Endothelial cell of umbilical vein (primary cell): Measurements from ENCODE around the gene AJUBA. TPM values are rescaled to one million over a fixed set of nuclear protein-coding genes. Genes with fewer than 3 reads are reported as not detected.
A peak's percentile ranks its signal among the peaks of the same experiment; 100 is the strongest.

Experiments
- BruUV-seq: library from RNA; stranded (reverse); fragments of 400-500 nt; replicated peaks from 2 replicates; lab custom pipeline; 2021; lab: Mats Ljungman, UMichigan
- CTCF ChIA-PET: fragments of 300-600, 350-600 bp; sonication (Branson Sonifier 250); formaldehyde crosslinking; loops from one replicate; lab custom pipeline; 2021; ENCODE audit warnings: antibody characterized with exemption, inconsistent platforms; lab: Charles Lee
- POLR2A ChIA-PET: fragments of 300-600, 350-600 bp; sonication (Branson Sonifier 250); formaldehyde crosslinking; loops from one replicate; lab custom pipeline; 2021; ENCODE audit warnings: antibody characterized with exemption, inconsistent platforms; lab: Charles Lee
- DNase-seq: peaks from one replicate; pipeline ENCODE4 v3.0.0-alpha.2; 2011; ENCODE audit warnings: low read depth, low spot score
- FAIRE-seq: peaks from 2 replicates; lab custom pipeline; 2011; peaks lifted over from hg19 to GRCh38; lab: Jason Lieb, UNC
- H2AFZ ChIP-seq: 2 replicates; pipeline ENCODE4 v1.6.0; 2012; ENCODE audit warnings: low read depth, low read length, control low read depth, inconsistent platforms
- H3K27ac ChIP-seq: 2 replicates; pipeline ENCODE4 v1.5.1; 2011; ENCODE audit warnings: low read depth, mild to moderate bottlenecking, control low read depth, low read length, moderate library complexity; ENCODE audit not compliant: insufficient read depth
- H3K27me3 ChIP-seq, 2 experiments: 2 replicates each; pipeline versions ENCODE4 v1.6.0 to v1.6.1; 2011; ENCODE audit warnings: low read length in 2 of 2, mixed read lengths in 1 of 2; ENCODE audit not compliant: control insufficient read depth in 2 of 2, insufficient read depth in 2 of 2
- H3K36me3 ChIP-seq, 2 experiments: 2 replicates in 1 of 2; 3 replicates in 1 of 2; pipeline ENCODE4 v1.5.1; 2011; ENCODE audit warnings: low read length in 2 of 2, mild to moderate bottlenecking in 1 of 2, moderate library complexity in 1 of 2; ENCODE audit not compliant: control insufficient read depth in 2 of 2, insufficient read depth in 2 of 2; ENCODE audit errors: extremely low read depth in 1 of 2
- H3K4me1 ChIP-seq: 3 replicates; pipeline ENCODE4 v1.5.1; 2011; ENCODE audit warnings: mild to moderate bottlenecking, low read length; ENCODE audit not compliant: control insufficient read depth, insufficient read depth; ENCODE audit errors: extremely low read depth
- H3K4me2 ChIP-seq: 2 replicates; pipeline ENCODE4 v1.6.1; 2011; ENCODE audit warnings: low read length, control low read depth, mixed read lengths; ENCODE audit not compliant: insufficient read depth
- H3K4me3 ChIP-seq, 3 experiments: fragments of 200-600 bp in 1 of 3; sonication (generic), shearing (Covaris generic) in 1 of 3; replicated peaks in 1 of 3; 2 replicates each; pipeline ENCODE4 v1.5.1; 2011 to 2016; ENCODE audit warnings: control low read depth in 3 of 3, low read length in 3 of 3, mild to moderate bottlenecking in 2 of 3, inconsistent platforms in 1 of 3, low read depth in 1 of 3, moderate library complexity in 1 of 3; ENCODE audit not compliant: insufficient read depth in 1 of 3
- H3K79me2 ChIP-seq: 2 replicates; pipeline ENCODE4 v1.6.0; 2012; ENCODE audit warnings: low read length, inconsistent platforms; ENCODE audit not compliant: control insufficient read depth, insufficient read depth
- H3K9ac ChIP-seq: replicated peaks from 2 replicates; pipeline ENCODE3; 2011; ENCODE audit warnings: low read length, control low read depth; ENCODE audit not compliant: insufficient read depth; ENCODE audit errors: extremely low read depth
- H3K9me1 ChIP-seq: replicated peaks from 3 replicates; pipeline ENCODE4 v1.6.0; 2011; ENCODE audit warnings: mild to moderate bottlenecking, low read length; ENCODE audit not compliant: control insufficient read depth, insufficient read depth; ENCODE audit errors: extremely low read depth
- H3K9me3 ChIP-seq: replicated peaks from 2 replicates; pipeline ENCODE4 v1.5.1; 2012; ENCODE audit warnings: low read length, inconsistent platforms; ENCODE audit not compliant: control insufficient read depth, insufficient read depth
- H4K20me1 ChIP-seq: replicated peaks from 2 replicates; pipeline ENCODE3; 2011; ENCODE audit warnings: mild to moderate bottlenecking, low read length; ENCODE audit not compliant: control insufficient read depth, insufficient read depth; ENCODE audit errors: extremely low read depth
- EZH2 ChIP-seq: IDR thresholded peaks from 2 replicates; pipeline ENCODE4 v1.6.1; 2012; ENCODE audit warnings: borderline replicate concordance, low read depth, mild to moderate bottlenecking, moderate library complexity, low read length, inconsistent platforms; ENCODE audit not compliant: severe bottlenecking
- FOS ChIP-seq: IDR thresholded peaks from 2 replicates; pipeline ENCODE4 v1.6.1; 2011; ENCODE audit warnings: mild to moderate bottlenecking, low read length, moderate library complexity, borderline replicate concordance; ENCODE audit not compliant: insufficient read depth
- GATA2 ChIP-seq: IDR thresholded peaks from 2 replicates; pipeline ENCODE4 v1.7.0; 2011; ENCODE audit warnings: low read depth, mild to moderate bottlenecking, moderate library complexity, mixed read lengths, low read length; ENCODE audit not compliant: insufficient read length, insufficient read depth
- JUN ChIP-seq: IDR thresholded peaks from 2 replicates; pipeline ENCODE4 v1.6.1; 2011; ENCODE audit warnings: borderline replicate concordance, low read depth; ENCODE audit not compliant: insufficient read length, insufficient read depth
- MYC ChIP-seq: IDR thresholded peaks from one replicate; pipeline ENCODE4 v1.6.1; 2011; ENCODE audit warnings: mild to moderate bottlenecking, low read depth, low read length
- POLR2A ChIP-seq: IDR thresholded peaks from 2 replicates; pipeline ENCODE4 v1.6.1; 2012; ENCODE audit warnings: low read depth, mild to moderate bottlenecking, control low read depth, low read length
- POLR2AphosphoS5 ChIP-seq: IDR thresholded peaks from 2 replicates; pipeline ENCODE4 v1.6.1; 2012; ENCODE audit warnings: low read depth, mild to moderate bottlenecking, control low read depth, low read length, moderate library complexity; ENCODE audit not compliant: insufficient read depth
- dilution Hi-C: fragments of 300-500 bp; cut with MboI; formaldehyde crosslinking; loops from one replicate; pipeline ENCODE4 v1.15.0; 2019; ENCODE audit warnings: low sequenced_read_pairs; ENCODE audit not compliant: extremely low pct_ligation_motif_present
- intact Hi-C: fragments of 100-400 bp; cut with micrococcal nuclease; formaldehyde crosslinking; loops from one replicate; pipeline ENCODE4 v1.10.0; 2022
- polyA plus RNA-seq, 4 experiments: library from polyadenylated mRNA; depleted of rRNA in 3 of 4; stranded (reverse) in 3 of 4; unstranded in 1 of 4; fragments of >200 nt; gene quantifications; 2 replicates each; pipeline versions ENCODE4 v1.2.1 to v1.2.3, GENCODE V29; 2011 to 2012; ENCODE audit warnings: missing spikeins in 1 of 4
- total RNA-seq: library from RNA; stranded (reverse); gene quantifications from 2 replicates; pipeline ENCODE4 v1.2.3, GENCODE V29; 2021
- TF ChIP-seq, protein P1 (sequence below): IDR thresholded peaks from 2 replicates; pipeline ENCODE4 v1.6.1; 2011; ENCODE audit not compliant: insufficient read depth, insufficient read length
- TF ChIP-seq, protein P2 (sequence below), 2 donors: IDR thresholded peaks; 1 replicate in 1 of 2; 2 replicates in 1 of 2; pipeline ENCODE4 v1.5.1; 2011; ENCODE audit warnings: low read length in 2 of 2, mild to moderate bottlenecking in 2 of 2, moderate library complexity in 2 of 2, control low read depth in 1 of 2, inconsistent platforms in 1 of 2, low read depth in 1 of 2; ENCODE audit not compliant: insufficient read depth in 1 of 2; ENCODE audit errors: extremely low read depth in 1 of 2

Gene AJUBA
- total and polyA plus RNA-seq, 2 donors (not counting 3 experiments of a cell fraction or from before 2014, with no cell fraction given) = 50.0 to 61.7 TPM

DNA sequence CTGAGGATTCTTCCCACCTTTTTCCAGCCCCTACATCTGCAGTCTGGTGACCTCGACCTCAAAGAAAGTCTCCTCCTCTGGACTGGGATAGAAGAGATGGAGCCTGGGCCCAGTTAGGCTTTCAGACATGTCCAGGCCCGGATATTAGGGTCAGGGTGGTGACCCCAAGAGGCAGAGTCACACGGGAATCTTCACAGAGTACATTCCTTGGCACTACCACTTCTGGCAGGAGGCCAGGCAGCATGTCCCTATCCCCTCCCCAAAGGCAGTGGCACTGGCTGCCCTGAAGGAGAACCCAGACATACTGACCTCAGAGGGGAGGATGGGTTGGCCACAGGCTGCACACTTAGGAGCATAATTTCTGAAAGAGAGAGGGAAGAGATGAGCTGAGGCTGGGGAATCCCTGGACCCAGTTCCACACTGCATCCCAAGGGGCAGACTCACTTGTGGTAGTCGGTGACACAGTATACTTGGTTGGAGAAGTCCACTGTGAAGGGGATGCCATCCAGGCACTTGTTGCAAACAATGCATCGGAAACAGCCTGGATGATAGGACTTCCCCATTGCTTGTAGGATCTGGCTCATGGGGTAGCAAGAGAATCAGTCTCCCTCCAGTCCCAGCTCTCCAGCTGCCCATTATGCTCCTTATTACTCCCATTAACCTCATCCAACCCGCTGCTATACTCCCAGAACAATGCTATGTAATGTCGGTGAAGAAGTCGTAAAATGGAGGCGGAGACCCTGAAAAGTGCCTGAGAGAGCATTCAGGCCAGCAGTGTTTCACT is 7.6 kb downstream of the AJUBA start:
- H3K79me2 ChIP-seq = peaks cover 22% of the 10 kb centered on the region
- no peak overlapping the region for H2AFZ ChIP-seq
- no peaks in the 10 kb centered on the region for H3K9me3 ChIP-seq
- peak overlapping the region; percentile 13 for H3K27ac ChIP-seq
- H3K4me1 ChIP-seq = peaks cover 44% of the 10 kb centered on the region
- no TSS peak for BruUV-seq
- dilution Hi-C loops = no loop called here
- FAIRE-seq (peak; percentile 21), DNase-seq (no peak)
- no peaks in the 10 kb centered on the region for H4K20me1 ChIP-seq
- intact Hi-C loops = no loop called here
- H3K9ac ChIP-seq = no peak overlapping the region
- H3K27me3 ChIP-seq = no peaks in the 10 kb centered on the region
- no peaks in the 10 kb centered on the region for H3K9me1 ChIP-seq
- H3K4me2 ChIP-seq = no peak overlapping the region
- CTCF ChIA-PET = interaction anchor here (1.1 to 8.7 kb wide), 4 partner anchors 7 to 19 kb away, joined by 3 to 125 read pairs (median 28); partner anchors contain the start of genes AJUBA and HAUS4
- H3K4me3 ChIP-seq = no peak overlapping the region
- TF ChIP-seq MYC (no peak), POLR2AphosphoS5 (no peak), EZH2 (no peak), FOS (no peak), GATA2 (no peak), POLR2A (no peak), JUN (no peak)
- TF ChIP-seq, protein P1, sequence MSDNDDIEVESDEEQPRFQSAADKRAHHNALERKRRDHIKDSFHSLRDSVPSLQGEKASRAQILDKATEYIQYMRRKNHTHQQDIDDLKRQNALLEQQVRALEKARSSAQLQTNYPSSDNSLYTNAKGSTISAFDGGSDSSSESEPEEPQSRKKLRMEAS = no peak
- TF ChIP-seq, protein P2, sequence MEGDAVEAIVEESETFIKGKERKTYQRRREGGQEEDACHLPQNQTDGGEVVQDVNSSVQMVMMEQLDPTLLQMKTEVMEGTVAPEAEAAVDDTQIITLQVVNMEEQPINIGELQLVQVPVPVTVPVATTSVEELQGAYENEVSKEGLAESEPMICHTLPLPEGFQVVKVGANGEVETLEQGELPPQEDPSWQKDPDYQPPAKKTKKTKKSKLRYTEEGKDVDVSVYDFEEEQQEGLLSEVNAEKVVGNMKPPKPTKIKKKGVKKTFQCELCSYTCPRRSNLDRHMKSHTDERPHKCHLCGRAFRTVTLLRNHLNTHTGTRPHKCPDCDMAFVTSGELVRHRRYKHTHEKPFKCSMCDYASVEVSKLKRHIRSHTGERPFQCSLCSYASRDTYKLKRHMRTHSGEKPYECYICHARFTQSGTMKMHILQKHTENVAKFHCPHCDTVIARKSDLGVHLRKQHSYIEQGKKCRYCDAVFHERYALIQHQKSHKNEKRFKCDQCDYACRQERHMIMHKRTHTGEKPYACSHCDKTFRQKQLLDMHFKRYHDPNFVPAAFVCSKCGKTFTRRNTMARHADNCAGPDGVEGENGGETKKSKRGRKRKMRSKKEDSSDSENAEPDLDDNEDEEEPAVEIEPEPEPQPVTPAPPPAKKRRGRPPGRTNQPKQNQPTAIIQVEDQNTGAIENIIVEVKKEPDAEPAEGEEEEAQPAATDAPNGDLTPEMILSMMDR (IDR thresholded peaks at IDR 0.05; ENCODE audit: extremely low read depth in 1 of 2, insufficient read depth in 1 of 2, low read depth in 1 of 2, low read length in 2 of 2) = no peak
- POLR2A ChIA-PET = no interaction called here
- H3K36me3 ChIP-seq = peaks cover 26 to 29% of the 10 kb centered on the region in 2 experiments
